GM13976 (cell line): ENCODE data around the gene GCGR.

Experiments used
- DNase-seq: peaks from one replicate; pipeline ENCODE4 v3.0.0; 2012; ENCODE audit warnings: low spot score
- in situ Hi-C: fragments of 300-500 bp; cut with MboI; formaldehyde crosslinking; loops from one replicate; pipeline ENCODE4 v1.12.0; 2022; ENCODE audit warnings: low sequenced_read_pairs, mixed read lengths, inconsistent platforms; ENCODE audit not compliant: unreplicated experiment
- TF ChIP-seq, protein P1 (sequence below): IDR thresholded peaks from 2 replicates; pipeline ENCODE4 v1.5.1; 2012; ENCODE audit warnings: borderline replicate concordance, mild to moderate bottlenecking; ENCODE audit not compliant: insufficient read depth; ENCODE audit errors: extremely low read depth, missing control alignments, control extremely low read depth

Gene GCGR

DNA sequence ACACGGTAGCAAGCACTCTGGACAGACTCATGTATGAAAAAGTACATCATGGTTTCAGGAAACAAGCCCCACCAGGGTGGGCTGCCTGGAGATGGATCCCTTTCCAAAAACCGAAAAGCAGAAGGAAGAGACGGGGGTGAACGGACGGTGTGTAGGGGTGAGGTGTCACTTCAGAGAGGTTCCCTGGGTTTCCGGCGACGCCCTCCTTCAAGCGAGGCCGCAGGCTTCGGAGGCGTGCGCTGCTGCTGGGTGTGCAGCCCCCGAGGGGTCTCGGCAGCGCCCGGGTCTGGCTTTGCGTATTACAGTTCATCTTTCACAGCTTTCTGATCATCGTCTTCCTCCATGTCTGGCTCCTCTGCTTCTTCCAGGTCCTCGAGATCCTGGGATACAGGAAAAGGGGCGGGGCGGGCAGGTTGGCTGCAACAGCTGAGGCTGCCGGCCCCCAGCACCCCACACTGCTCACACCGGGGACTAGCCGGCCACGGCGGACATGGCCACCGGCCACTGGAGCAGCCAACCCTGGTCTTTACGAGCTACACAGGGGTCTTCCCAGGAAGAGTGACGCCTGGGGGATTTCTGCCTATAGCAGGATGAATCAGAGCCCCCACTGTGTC is 39.9 kb downstream of the GCGR start:
- in situ Hi-C loops: no loop called here
- TF ChIP-seq, protein P1, sequence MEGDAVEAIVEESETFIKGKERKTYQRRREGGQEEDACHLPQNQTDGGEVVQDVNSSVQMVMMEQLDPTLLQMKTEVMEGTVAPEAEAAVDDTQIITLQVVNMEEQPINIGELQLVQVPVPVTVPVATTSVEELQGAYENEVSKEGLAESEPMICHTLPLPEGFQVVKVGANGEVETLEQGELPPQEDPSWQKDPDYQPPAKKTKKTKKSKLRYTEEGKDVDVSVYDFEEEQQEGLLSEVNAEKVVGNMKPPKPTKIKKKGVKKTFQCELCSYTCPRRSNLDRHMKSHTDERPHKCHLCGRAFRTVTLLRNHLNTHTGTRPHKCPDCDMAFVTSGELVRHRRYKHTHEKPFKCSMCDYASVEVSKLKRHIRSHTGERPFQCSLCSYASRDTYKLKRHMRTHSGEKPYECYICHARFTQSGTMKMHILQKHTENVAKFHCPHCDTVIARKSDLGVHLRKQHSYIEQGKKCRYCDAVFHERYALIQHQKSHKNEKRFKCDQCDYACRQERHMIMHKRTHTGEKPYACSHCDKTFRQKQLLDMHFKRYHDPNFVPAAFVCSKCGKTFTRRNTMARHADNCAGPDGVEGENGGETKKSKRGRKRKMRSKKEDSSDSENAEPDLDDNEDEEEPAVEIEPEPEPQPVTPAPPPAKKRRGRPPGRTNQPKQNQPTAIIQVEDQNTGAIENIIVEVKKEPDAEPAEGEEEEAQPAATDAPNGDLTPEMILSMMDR: no peak
- DNase-seq: no peak

DNA sequence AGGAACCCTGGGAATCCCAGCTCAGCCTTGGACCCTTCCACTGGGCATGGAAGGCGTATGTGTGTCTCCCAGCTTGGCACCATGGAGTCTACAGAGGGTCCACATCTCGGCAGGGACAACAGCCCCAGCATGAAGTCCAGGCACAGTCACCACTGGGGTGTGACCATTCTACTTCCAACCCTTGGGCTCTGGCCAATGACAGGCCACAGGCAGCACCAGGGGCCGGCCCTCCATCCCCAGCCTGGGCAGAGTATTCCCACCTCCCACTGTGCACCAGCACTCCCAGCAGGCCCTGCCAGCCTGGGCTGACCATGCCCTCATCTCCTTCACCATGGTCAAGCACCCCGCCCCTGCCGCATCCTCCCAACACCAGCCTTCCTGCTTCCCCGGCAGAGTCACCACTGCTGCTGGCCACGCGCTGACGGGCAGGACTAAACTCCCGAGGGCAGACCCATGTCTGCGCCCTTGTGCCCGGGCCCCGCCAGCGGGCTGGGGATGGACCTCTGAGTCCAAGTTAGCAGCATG is 40.4 kb downstream of the GCGR start:
- TF ChIP-seq, protein P1: no peak

DNA sequence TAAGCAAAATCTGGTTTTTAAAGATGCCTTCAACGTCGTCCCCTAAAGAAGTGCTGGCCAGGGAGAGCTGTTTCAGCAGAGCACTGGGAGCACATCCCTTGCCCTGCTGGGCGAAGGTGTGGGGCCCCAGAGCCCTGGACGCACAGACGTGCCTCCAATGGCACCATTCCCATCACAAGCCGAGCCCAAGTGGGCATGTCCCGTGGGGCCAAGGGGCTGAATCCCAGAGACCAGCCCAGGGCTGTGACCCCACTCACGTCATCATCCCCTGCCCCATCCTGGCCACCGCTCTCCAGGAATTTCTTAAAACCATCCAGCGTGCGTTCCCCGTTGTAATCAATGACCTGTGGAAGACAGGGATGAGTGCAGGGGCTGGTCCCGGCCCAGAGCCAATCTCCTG is 40.9 kb downstream of the GCGR start:
- DNase-seq: no peak
- TF ChIP-seq, protein P1: no peak
- in situ Hi-C loops: no loop called here

More for the DNA sequence above, 40.4 kb downstream of the GCGR start:
- no peak for DNase-seq
- in situ Hi-C loops: no loop called here

DNA sequence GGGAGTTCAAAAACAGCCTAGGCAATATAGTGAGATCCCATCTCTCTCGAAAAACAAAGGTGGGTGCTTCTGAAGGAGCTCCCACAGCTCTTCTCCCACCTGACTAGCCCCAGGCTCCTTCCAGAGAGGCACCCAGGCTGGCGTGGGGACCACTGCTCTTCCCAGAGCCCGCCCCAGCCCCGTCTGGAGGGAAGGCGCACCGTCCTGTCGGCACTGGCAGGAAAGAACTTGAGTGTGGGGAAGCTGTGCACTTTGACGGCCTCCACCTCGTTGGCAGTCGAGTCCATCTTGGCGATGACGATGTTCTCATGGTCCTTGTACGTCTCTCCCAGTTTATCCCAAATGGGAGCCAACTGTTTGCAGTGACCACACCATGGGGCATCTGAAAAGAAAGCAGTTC is 41.4 kb downstream of the GCGR start:
- in situ Hi-C loops: no loop called here
- no peak for DNase-seq
- TF ChIP-seq, protein P1: no peak

DNA sequence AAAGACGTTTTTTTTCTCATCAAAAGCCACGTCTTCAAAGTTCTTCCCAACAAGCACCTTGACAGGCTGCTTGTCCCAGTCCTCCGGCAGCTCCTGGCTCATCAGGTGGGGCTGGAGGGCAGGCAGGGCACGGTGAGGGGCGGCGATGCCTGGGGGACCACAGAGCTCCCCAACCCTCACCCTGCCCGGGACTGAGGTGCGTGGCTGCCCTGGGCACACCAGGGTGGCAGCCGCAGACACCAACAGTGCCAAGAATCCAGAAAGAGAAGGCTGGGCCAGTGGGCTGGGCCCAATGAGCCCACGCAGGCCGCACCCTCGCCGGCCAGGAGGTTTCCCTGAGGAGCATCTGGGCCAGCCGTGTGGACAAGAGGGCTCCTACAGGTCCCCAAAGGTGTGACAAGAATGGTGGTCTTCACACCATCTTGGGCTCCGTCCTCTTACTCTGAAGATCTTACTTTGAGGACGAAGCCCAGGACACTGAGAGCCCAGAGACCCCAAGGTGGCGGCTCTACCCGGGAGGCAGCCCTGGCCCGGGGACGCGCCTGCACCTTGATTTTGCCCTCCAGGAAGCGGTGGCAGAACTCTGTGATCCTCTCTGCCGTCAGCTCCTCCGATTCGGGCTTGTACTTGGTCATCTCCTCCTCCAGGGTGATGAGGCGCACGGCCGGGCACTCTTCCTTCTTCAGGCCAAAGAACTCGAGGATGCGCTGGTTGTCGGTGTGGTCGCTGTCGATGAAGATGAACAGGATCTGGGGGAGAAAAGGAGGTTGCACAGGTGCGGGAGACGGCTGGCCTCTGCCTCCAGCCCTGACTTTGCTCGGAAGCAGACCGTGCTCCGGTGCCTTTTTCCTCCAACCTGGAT is 42.2 kb downstream of the GCGR start:
- DNase-seq: no peak
- TF ChIP-seq, protein P1: no peak
- in situ Hi-C loops: no loop called here

DNA sequence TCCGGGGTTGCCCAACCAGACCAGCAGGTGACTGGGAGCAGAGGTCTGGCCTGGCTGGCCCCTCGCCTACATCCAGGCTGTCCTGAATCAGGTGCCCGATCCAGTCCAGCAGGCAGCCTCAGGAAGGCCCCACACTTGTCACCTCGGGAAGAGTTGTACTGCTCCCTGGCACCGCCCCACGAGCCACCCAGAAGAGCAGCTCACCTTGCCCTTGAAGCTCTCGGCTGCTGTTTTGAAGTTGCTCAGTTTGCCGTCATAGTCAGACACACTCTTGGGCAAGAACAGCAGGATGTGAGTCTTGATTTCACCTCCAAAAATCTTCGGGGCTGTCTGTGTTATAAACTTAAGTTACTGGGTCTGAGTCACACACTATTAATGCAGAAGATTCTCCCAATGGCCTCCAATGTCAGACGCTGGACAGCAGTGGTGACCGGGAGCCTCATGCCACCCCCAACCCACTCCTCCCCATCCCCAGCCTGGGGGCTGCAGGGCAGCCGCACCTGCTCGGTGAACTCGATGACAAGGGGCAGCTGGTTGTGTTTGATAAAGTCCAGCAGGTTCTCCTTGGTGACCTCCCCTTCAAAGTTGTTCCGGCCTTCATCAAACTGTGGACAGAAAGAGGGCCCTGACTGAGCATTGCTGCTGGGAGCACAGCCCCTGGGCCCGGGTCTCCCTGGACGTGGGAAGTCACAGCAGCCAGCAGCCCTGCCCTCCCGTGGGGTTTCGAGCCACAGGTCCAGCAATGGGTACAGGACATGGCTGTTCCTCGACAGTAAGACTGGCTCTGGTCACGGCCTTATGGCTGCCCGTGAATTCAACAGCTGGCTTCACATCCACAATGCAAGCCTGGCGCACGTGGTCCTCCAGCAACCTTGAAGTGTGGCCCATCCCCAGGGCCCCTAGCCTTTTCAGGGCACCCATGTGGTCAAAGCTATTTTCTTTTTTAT is 43.1 kb downstream of the GCGR start:
- DNase-seq: no peak
- in situ Hi-C loops: no loop called here
- TF ChIP-seq, protein P1: no peak
